SK-N-SH (cell line): Measurements from ENCODE around the gene LZTFL1. TPM values are rescaled to one million over a fixed set of nuclear protein-coding genes. Genes with fewer than 3 reads are reported as not detected.
A peak's percentile ranks its signal among the peaks of the same experiment; 100 is the strongest.

Source experiments
- CTCF ChIA-PET: fragments of 300-600, 350-600 bp; formaldehyde crosslinking; extraction: SDS; loops from one replicate; lab custom pipeline; 2021; lab: Yijun Ruan, JAX
- POLR2A ChIA-PET: fragments of 350-600 bp; sonication (Branson Sonifier 250); formaldehyde crosslinking; extraction: SDS; loops from one replicate; lab custom pipeline; 2020; ENCODE audit warnings: antibody characterized with exemption, inconsistent platforms; lab: Yijun Ruan, JAX
- DNase-seq: peaks from one replicate; pipeline ENCODE4 v3.0.0; 2012
- H2AFZ ChIP-seq: fragments of 200-600 bp; sonication (generic); 2 replicates; pipeline ENCODE4 v1.8.1; 2016; ENCODE audit warnings: antibody characterized with exemption, mild to moderate bottlenecking, low read depth
- H3F3A ChIP-seq: fragments of 200-600 bp; sonication (generic); replicated peaks from 2 replicates; pipeline ENCODE3; 2016; ENCODE audit warnings: antibody characterized with exemption, mild to moderate bottlenecking; ENCODE audit not compliant: insufficient read depth
- H3K27ac ChIP-seq, 2 experiments: fragments of 200-500 bp in 1 of 2; fragments of 200-600 bp in 1 of 2; sonication (Bioruptor generic) in 1 of 2; sonication (generic), shearing (Covaris generic) in 1 of 2; 2 replicates each; pipeline versions ENCODE4 v1.5.1 to v1.6.1; 2014 to 2016; ENCODE audit warnings: low read depth in 2 of 2, inconsistent platforms in 1 of 2, low read length in 1 of 2, mild to moderate bottlenecking in 1 of 2, mixed read lengths in 1 of 2
- H3K27me3 ChIP-seq: fragments of 200-600 bp; sonication (generic), shearing (Covaris generic); 2 replicates; pipeline ENCODE4 v1.6.1; 2016; ENCODE audit warnings: mixed run types; ENCODE audit not compliant: insufficient read depth
- H3K36me3 ChIP-seq, 2 experiments: fragments of 200-500 bp in 1 of 2; fragments of 200-600 bp in 1 of 2; sonication (Bioruptor generic) in 1 of 2; sonication (generic) in 1 of 2; replicated peaks in 1 of 2; 2 replicates each; pipeline versions ENCODE3 to v1.5.1; 2014 to 2016; ENCODE audit warnings: low read length in 1 of 2, mild to moderate bottlenecking in 1 of 2; ENCODE audit not compliant: insufficient read depth in 2 of 2, control insufficient read depth in 1 of 2
- H3K4me1 ChIP-seq, 2 experiments: fragments of 200-500 bp in 1 of 2; fragments of 200-600 bp in 1 of 2; sonication (Bioruptor generic) in 1 of 2; sonication (generic), shearing (Covaris generic) in 1 of 2; 2 replicates each; pipeline versions ENCODE4 v1.5.1 to v1.6.1; 2014 to 2016; ENCODE audit warnings: low read depth in 1 of 2, low read length in 1 of 2, mixed run types in 1 of 2; ENCODE audit not compliant: insufficient read depth in 2 of 2, control insufficient read depth in 1 of 2
- H3K4me2 ChIP-seq: fragments of 200-600 bp; sonication (generic), shearing (Covaris generic); 2 replicates; pipeline ENCODE4 v1.6.1; 2017; ENCODE audit warnings: mixed run types
- H3K4me3 ChIP-seq, 2 experiments: fragments of 200-500 bp in 1 of 2; fragments of 200-600 bp in 1 of 2; sonication (Bioruptor generic) in 1 of 2; sonication (generic), shearing (Covaris generic) in 1 of 2; 2 replicates each; pipeline versions ENCODE4 v1.5.1 to v1.8.1; 2014 to 2016; ENCODE audit warnings: low read depth in 2 of 2, inconsistent platforms in 1 of 2, low read length in 1 of 2, mild to moderate bottlenecking in 1 of 2, mixed read lengths in 1 of 2, moderate library complexity in 1 of 2
- H3K79me2 ChIP-seq: fragments of 200-600 bp; sonication (generic); 2 replicates; pipeline ENCODE4 v1.8.1; 2017; ENCODE audit warnings: mild to moderate bottlenecking; ENCODE audit not compliant: insufficient read depth
- H3K9ac ChIP-seq: fragments of 200-600 bp; sonication (generic); 2 replicates; pipeline ENCODE4 v1.6.1; 2017; ENCODE audit warnings: mixed run types
- H3K9me2 ChIP-seq: fragments of 200-600 bp; sonication (generic); 2 replicates; pipeline ENCODE4 v1.6.1; 2017; ENCODE audit warnings: mixed run types
- H3K9me3 ChIP-seq: fragments of 200-600 bp; sonication (generic); 2 replicates; pipeline ENCODE4 v1.6.1; 2017; ENCODE audit warnings: mixed run types, mild to moderate bottlenecking, moderate library complexity
- H4K20me1 ChIP-seq: fragments of 200-600 bp; sonication (generic); 2 replicates; pipeline ENCODE4 v1.6.1; 2017; ENCODE audit warnings: mild to moderate bottlenecking, mixed run types; ENCODE audit not compliant: insufficient read depth
- ELF1 ChIP-seq: IDR thresholded peaks from 2 replicates; pipeline ENCODE4 v1.4.0; 2012
- EP300 ChIP-seq, 2 experiments: IDR thresholded peaks; 2 replicates each; pipeline versions ENCODE4 v1.4.0 to v1.6.1; 2012; ENCODE audit warnings: borderline replicate concordance in 1 of 2, low read depth in 1 of 2, low read length in 1 of 2
- FOSL2 ChIP-seq: IDR thresholded peaks from 2 replicates; pipeline ENCODE4 v1.4.0; 2012; ENCODE audit warnings: low read depth, mild to moderate bottlenecking, moderate library complexity, borderline replicate concordance
- GABPA ChIP-seq: IDR thresholded peaks from 2 replicates; pipeline ENCODE4 v1.4.0; 2012; ENCODE audit warnings: low read depth, mild to moderate bottlenecking
- GATA2 ChIP-seq: sonication (generic); formaldehyde crosslinking; IDR thresholded peaks from 2 replicates; pipeline ENCODE4 v1.5.0; 2020; ENCODE audit warnings: mild to moderate bottlenecking, missing genetic modification reagents
- JUND ChIP-seq: IDR thresholded peaks from 2 replicates; pipeline ENCODE4 v1.4.0; 2012
- MEF2A ChIP-seq: IDR thresholded peaks from 2 replicates; pipeline ENCODE4 v1.4.0; 2012; ENCODE audit warnings: low read depth, borderline replicate concordance
- MXI1 ChIP-seq: IDR thresholded peaks from 2 replicates; pipeline ENCODE4 v1.6.1; 2012; ENCODE audit warnings: mild to moderate bottlenecking, low read depth, low read length, improper control_type of control experiment
- NFIC ChIP-seq: IDR thresholded peaks from 2 replicates; pipeline ENCODE4 v1.4.0; 2012; ENCODE audit warnings: borderline replicate concordance
- NRF1 ChIP-seq: IDR thresholded peaks from 2 replicates; pipeline ENCODE4 v1.6.1; 2012; ENCODE audit warnings: low read depth, mild to moderate bottlenecking, low read length
- RCOR1 ChIP-seq: fragments of 150-350 bp; IDR thresholded peaks from 2 replicates; pipeline ENCODE4 v1.6.1; 2017; ENCODE audit warnings: antibody characterized with exemption, low read length
- RFX5 ChIP-seq: IDR thresholded peaks from 2 replicates; pipeline ENCODE4 v1.6.1; 2012; ENCODE audit warnings: mild to moderate bottlenecking, improper control_type of control experiment, low read length
- TAF1 ChIP-seq: IDR thresholded peaks from 2 replicates; pipeline ENCODE4 v1.6.1; 2012; ENCODE audit warnings: low read depth, mild to moderate bottlenecking, low read length, moderate library complexity, borderline replicate concordance
- TCF12 ChIP-seq: IDR thresholded peaks from 2 replicates; pipeline ENCODE4 v1.4.0; 2012
- YY1 ChIP-seq: IDR thresholded peaks from 2 replicates; pipeline ENCODE4 v1.4.0; 2012; ENCODE audit warnings: low read depth, mild to moderate bottlenecking
- ZBTB33 ChIP-seq: IDR thresholded peaks from 2 replicates; pipeline ENCODE4 v1.4.0; 2012; ENCODE audit warnings: low read depth, borderline replicate concordance
- WGBS: methylation state at CpG from one replicate; pipeline ENCODE4 v1.1.6; 2017; ENCODE audit warnings: low lambda C conversion rate; 5-methylcytosine and 5-hydroxymethylcytosine counted together
- polyA plus RNA-seq, 3 experiments: library from polyadenylated mRNA; depleted of rRNA; stranded (reverse); fragments of >200 nt; gene quantifications; 2 replicates each; pipeline ENCODE4 v1.2.3, GENCODE V29; 2012
- TF ChIP-seq, protein P1 (sequence below): fragments of 200-600 bp; sonication (generic); IDR thresholded peaks from 2 replicates; pipeline ENCODE4 v1.6.1; 2017; ENCODE audit warnings: antibody characterized with exemption, mild to moderate bottlenecking, moderate library complexity
- TF ChIP-seq, protein P2 (sequence below): fragments of 150-350 bp; IDR thresholded peaks from 2 replicates; pipeline ENCODE4 v1.6.1; 2016; ENCODE audit warnings: mild to moderate bottlenecking, low read depth, low read length

LZTFL1 gene
- polyA plus RNA-seq, 1 of the 3 experiments (the other 2 are of a cell fraction), result 11.9 TPM

GRCh38 chr3:45796902-45797637 lies 44.8 kb downstream of the LZTFL1 start:
- no peak for TF ChIP-seq MEF2A
- TF ChIP-seq FOSL2, result no peak
- no peak for TF ChIP-seq MXI1
- TF ChIP-seq, protein P1, sequence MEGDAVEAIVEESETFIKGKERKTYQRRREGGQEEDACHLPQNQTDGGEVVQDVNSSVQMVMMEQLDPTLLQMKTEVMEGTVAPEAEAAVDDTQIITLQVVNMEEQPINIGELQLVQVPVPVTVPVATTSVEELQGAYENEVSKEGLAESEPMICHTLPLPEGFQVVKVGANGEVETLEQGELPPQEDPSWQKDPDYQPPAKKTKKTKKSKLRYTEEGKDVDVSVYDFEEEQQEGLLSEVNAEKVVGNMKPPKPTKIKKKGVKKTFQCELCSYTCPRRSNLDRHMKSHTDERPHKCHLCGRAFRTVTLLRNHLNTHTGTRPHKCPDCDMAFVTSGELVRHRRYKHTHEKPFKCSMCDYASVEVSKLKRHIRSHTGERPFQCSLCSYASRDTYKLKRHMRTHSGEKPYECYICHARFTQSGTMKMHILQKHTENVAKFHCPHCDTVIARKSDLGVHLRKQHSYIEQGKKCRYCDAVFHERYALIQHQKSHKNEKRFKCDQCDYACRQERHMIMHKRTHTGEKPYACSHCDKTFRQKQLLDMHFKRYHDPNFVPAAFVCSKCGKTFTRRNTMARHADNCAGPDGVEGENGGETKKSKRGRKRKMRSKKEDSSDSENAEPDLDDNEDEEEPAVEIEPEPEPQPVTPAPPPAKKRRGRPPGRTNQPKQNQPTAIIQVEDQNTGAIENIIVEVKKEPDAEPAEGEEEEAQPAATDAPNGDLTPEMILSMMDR, result no peak
- no peak for TF ChIP-seq JUND
- no peak for TF ChIP-seq NRF1
- no peak for TF ChIP-seq GATA2 (CRISPR knock-in tag)
- no peak for TF ChIP-seq ELF1
- no peak for TF ChIP-seq ZBTB33
- no peak for TF ChIP-seq GABPA
- no peak for TF ChIP-seq NFIC
- TF ChIP-seq YY1, result no peak
- TF ChIP-seq, protein P2, sequence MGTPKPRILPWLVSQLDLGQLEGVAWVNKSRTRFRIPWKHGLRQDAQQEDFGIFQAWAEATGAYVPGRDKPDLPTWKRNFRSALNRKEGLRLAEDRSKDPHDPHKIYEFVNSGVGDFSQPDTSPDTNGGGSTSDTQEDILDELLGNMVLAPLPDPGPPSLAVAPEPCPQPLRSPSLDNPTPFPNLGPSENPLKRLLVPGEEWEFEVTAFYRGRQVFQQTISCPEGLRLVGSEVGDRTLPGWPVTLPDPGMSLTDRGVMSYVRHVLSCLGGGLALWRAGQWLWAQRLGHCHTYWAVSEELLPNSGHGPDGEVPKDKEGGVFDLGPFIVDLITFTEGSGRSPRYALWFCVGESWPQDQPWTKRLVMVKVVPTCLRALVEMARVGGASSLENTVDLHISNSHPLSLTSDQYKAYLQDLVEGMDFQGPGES, result no peak
- no peak for TF ChIP-seq TCF12
- no peak for TF ChIP-seq RCOR1
- TF ChIP-seq EP300 (IDR thresholded peaks at IDR 0.05; ENCODE audit: borderline replicate concordance in 1 of 2, low read depth in 1 of 2, low read length in 1 of 2), result no peak
- TF ChIP-seq TAF1, result no peak
- TF ChIP-seq RFX5, result no peak
- H3K79me2 ChIP-seq, result no peaks in the 10 kb centered on the region
- 66% methylated on average over 13 of the region's 13 CpGs for WGBS
- H3K9ac ChIP-seq, result no peak overlapping the region
- no peak for DNase-seq
- peaks cover 36% of the 10 kb centered on the region for H3K27me3 ChIP-seq
- no peaks in the 10 kb centered on the region for H3K36me3 ChIP-seq
- no peaks in the 10 kb centered on the region for H4K20me1 ChIP-seq
- no peak overlapping the region; a peak in 1 of 4 replicates for H3K4me3 ChIP-seq
- H3K9me2 ChIP-seq, result no peaks in the 10 kb centered on the region
- H2AFZ ChIP-seq, result no peak overlapping the region
- ChIA-PET CTCF (interaction anchor here (2.0 kb wide), 1 partner anchor 8 kb away, joined by 5 read pairs; no protein-coding TSS in a partner anchor), POLR2A (interaction anchor here (1.8 kb wide), 1 partner anchor 10 kb away, joined by 5 read pairs; no protein-coding TSS in a partner anchor)
- no peak overlapping the region for H3K27ac ChIP-seq
- no peaks in the 10 kb centered on the region for H3K9me3 ChIP-seq
- H3K4me2 ChIP-seq, result peak overlapping the region; percentile 73
- H3K4me1 ChIP-seq, result peaks cover 0 to 5% of the 10 kb centered on the region in 2 experiments; a peak in 1 of 4 replicates
- H3F3A ChIP-seq, result no peaks in the 10 kb centered on the region
